ENCODE results near the gene PLCB1. TPM values are rescaled to one million over a fixed set of nuclear protein-coding genes. Genes with fewer than 3 reads are reported as not detected.

Gene PLCB1
- total and polyA plus RNA-seq, 2 experiments from 2014 or later: 14.9 to 20.7 TPM

- Histone ChIP-seq H3F3A (replicated peaks; ENCODE audit: low read depth) (no peaks in the 10 kb centered on the region), H3K27ac (ENCODE audit: low read depth) (no peak overlapping the region), H3K4me3 (no peak overlapping the region), H3K4me1 (ENCODE audit: insufficient read depth) (peaks cover 8% of the 10 kb centered on the region; the same call in 1 of the 2 replicates), H3K79me2 (replicated peaks; ENCODE audit: insufficient read depth) (no peaks in the 10 kb centered on the region), H3K9me2 (ENCODE audit: insufficient read depth) (0 out of 2 replicates have a peak, but pooled peaks cover 2% of the 10 kb centered on the region), H3K27me3 (ENCODE audit: insufficient read depth) (no peaks in the 10 kb centered on the region), H4K20me1 (replicated peaks; ENCODE audit: insufficient read depth) (no peaks in the 10 kb centered on the region), H2AFZ (no peak overlapping the region), H3K36me3 (ENCODE audit: insufficient read depth) (no peaks in the 10 kb centered on the region), H3K4me2 (no peak overlapping the region)
- Mint-ChIP-seq H3K4me1 (peaks cover 5% of the 10 kb centered on the region; the same call in 2 of the 3 replicates), H3K36me3 (ENCODE audit: low read depth) (no peaks in the 10 kb centered on the region), H3K27ac (no peak overlapping the region), H3K27me3 (ENCODE audit: insufficient read depth, low read depth, poor library complexity) (no peaks in the 10 kb centered on the region), H3K9me3 (no peaks in the 10 kb centered on the region; the same call in 2 of the 3 replicates), H3K4me3 (no peak overlapping the region)
- TF ChIP-seq JUNB (IDR thresholded peaks at IDR 0.05; ENCODE audit: unreplicated experiment): no peak
- no peak for TF ChIP-seq CTCF (conservative IDR thresholded peaks at IDR 0.05; ENCODE audit: low read depth in 2 of 2)
- ATAC-seq (no peak), DNase-seq (ENCODE audit: low spot score) (no peak)
These were observed 439.5 kb downstream of the PLCB1 start for GRCh38 chr20:8571611-8572010.

GRCh38 chr20:8573686-8574085, 441.6 kb downstream of the PLCB1 start:
- no peak for ATAC-seq
- no peaks in the 10 kb centered on the region for H3K36me3 Mint-ChIP-seq (ENCODE audit: low read depth)
- peaks cover 8% of the 10 kb centered on the region; the same call in 1 of the 2 replicates for H3K4me1 ChIP-seq (ENCODE audit: insufficient read depth)
- H3K4me1 Mint-ChIP-seq: peaks cover 5% of the 10 kb centered on the region; the same call in 2 of the 3 replicates
- no peak overlapping the region for H3K4me3 ChIP-seq
- H3K4me3 Mint-ChIP-seq: no peak overlapping the region
- DNase-seq (ENCODE audit: low spot score): no peak
- H2AFZ ChIP-seq: no peak overlapping the region
- no peak overlapping the region for H3K27ac Mint-ChIP-seq
- no peaks in the 10 kb centered on the region for H4K20me1 ChIP-seq (replicated peaks; ENCODE audit: insufficient read depth)
- H3K79me2 ChIP-seq (replicated peaks; ENCODE audit: insufficient read depth): no peaks in the 10 kb centered on the region
- no peaks in the 10 kb centered on the region; the same call in 2 of the 3 replicates for H3K9me3 Mint-ChIP-seq
- H3K36me3 ChIP-seq (ENCODE audit: insufficient read depth): no peaks in the 10 kb centered on the region
- no peaks in the 10 kb centered on the region for H3K27me3 Mint-ChIP-seq (ENCODE audit: insufficient read depth, low read depth, poor library complexity)
- no peak overlapping the region for H3K27ac ChIP-seq (ENCODE audit: low read depth)
- no peaks in the 10 kb centered on the region for H3F3A ChIP-seq (replicated peaks; ENCODE audit: low read depth)
- H3K4me2 ChIP-seq: no peak overlapping the region
- no peaks in the 10 kb centered on the region for H3K27me3 ChIP-seq (ENCODE audit: insufficient read depth)
- no peak for TF ChIP-seq EZH2phosphoT487 (IDR thresholded peaks at IDR 0.05; ENCODE audit: unreplicated experiment)
- no peak for TF ChIP-seq ZNF114 (CRISPR knock-in tag; IDR thresholded peaks at IDR 0.05)
- no peak for TF ChIP-seq ZNF462 (CRISPR knock-in tag; IDR thresholded peaks at IDR 0.05)
- no peak for TF ChIP-seq ZNF331 (CRISPR knock-in tag; IDR thresholded peaks at IDR 0.05; ENCODE audit: low read depth)
- 0 out of 2 replicates have a peak, but pooled peaks cover 2% of the 10 kb centered on the region for H3K9me2 ChIP-seq (ENCODE audit: insufficient read depth)
